ENCODE data around the gene TMEM218.

- TF ChIP-seq TBL1XR1 (IDR thresholded peaks at IDR 0.05; ENCODE audit: low read depth, low read length) (no peak), PKNOX1 (IDR thresholded peaks at IDR 0.05) (no peak), CREB1 (IDR thresholded peaks at IDR 0.05; ENCODE audit: low read depth) (no peak), SUPT20H (IDR thresholded peaks at IDR 0.05; ENCODE audit: borderline replicate concordance, control insufficient read depth, low read depth, low read length) (no peak), RELA (IDR thresholded peaks at IDR 0.05; ENCODE audit: borderline replicate concordance, partially characterized antibody) (no peak), ATF3 (IDR thresholded peaks at IDR 0.05; ENCODE audit: borderline replicate concordance, extremely low read depth, low read depth, low read length) (no peak), EZH2 (IDR thresholded peaks at IDR 0.05; ENCODE audit: borderline replicate concordance, control insufficient read depth, low read depth, low read length) (no peak)
- TF ChIP-seq, protein P1, sequence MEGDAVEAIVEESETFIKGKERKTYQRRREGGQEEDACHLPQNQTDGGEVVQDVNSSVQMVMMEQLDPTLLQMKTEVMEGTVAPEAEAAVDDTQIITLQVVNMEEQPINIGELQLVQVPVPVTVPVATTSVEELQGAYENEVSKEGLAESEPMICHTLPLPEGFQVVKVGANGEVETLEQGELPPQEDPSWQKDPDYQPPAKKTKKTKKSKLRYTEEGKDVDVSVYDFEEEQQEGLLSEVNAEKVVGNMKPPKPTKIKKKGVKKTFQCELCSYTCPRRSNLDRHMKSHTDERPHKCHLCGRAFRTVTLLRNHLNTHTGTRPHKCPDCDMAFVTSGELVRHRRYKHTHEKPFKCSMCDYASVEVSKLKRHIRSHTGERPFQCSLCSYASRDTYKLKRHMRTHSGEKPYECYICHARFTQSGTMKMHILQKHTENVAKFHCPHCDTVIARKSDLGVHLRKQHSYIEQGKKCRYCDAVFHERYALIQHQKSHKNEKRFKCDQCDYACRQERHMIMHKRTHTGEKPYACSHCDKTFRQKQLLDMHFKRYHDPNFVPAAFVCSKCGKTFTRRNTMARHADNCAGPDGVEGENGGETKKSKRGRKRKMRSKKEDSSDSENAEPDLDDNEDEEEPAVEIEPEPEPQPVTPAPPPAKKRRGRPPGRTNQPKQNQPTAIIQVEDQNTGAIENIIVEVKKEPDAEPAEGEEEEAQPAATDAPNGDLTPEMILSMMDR (IDR thresholded peaks at IDR 0.05 in 2 of 3, conservative IDR thresholded peaks at IDR 0.05 in 1 of 3; ENCODE audit: control insufficient read depth in 2 of 3, extremely low read depth in 1 of 3, insufficient read depth in 1 of 3, low read depth in 3 of 3, low read length in 3 of 3) = no peak
Measured at GRCh38 chr11:125079151-125079877, 32.1 kb downstream of the TMEM218 start.
